GM15510 (cell line): Measurements from ENCODE around the gene AGPAT2.

Experiments
- POLR2A ChIP-seq: IDR thresholded peaks from 3 replicates; pipeline ENCODE4 v1.6.1; 2011; ENCODE audit warnings: borderline replicate concordance; ENCODE audit not compliant: insufficient read length; ENCODE audit errors: extremely low read depth

The AGPAT2 gene

GRCh38 chr9:136657974-136658848 is 29.0 kb downstream of the AGPAT2 start:
- TF ChIP-seq POLR2A, result no peak

- no peak for TF ChIP-seq POLR2A
These were observed 30.3 kb downstream of the AGPAT2 start for GRCh38 chr9:136656795-136657611.

- no peak for TF ChIP-seq POLR2A
These were observed 31.0 kb downstream of the AGPAT2 start for GRCh38 chr9:136656183-136656738.

GRCh38 chr9:136655536-136656182 is 31.6 kb downstream of the AGPAT2 start:
- no peak for TF ChIP-seq POLR2A

- no peak for TF ChIP-seq POLR2A
These were observed 32.3 kb downstream of the AGPAT2 start for GRCh38 chr9:136654820-136655535.

- TF ChIP-seq POLR2A, result no peak
These were observed 33.8 kb downstream of the AGPAT2 start for GRCh38 chr9:136653323-136654079.

- no peak for TF ChIP-seq POLR2A
These were observed 35.4 kb downstream of the AGPAT2 start for GRCh38 chr9:136651860-136652259.

GRCh38 chr9:136650648-136651047 is 36.6 kb downstream of the AGPAT2 start:
- no peak for TF ChIP-seq POLR2A

GRCh38 chr9:136650021-136650420 is 37.2 kb downstream of the AGPAT2 start:
- TF ChIP-seq POLR2A, result no peak

GRCh38 chr9:136648751-136649150 is 38.5 kb downstream of the AGPAT2 start:
- no peak for TF ChIP-seq POLR2A

GRCh38 chr9:136646827-136647711 is 40.2 kb downstream of the AGPAT2 start:
- no peak for TF ChIP-seq POLR2A

- no peak for TF ChIP-seq POLR2A
These were observed 41.1 kb downstream of the AGPAT2 start for GRCh38 chr9:136645903-136646754.
